ENCODE measurements around the gene HOXA1. TPM values are rescaled to one million over a fixed set of nuclear protein-coding genes. Genes with fewer than 3 reads are reported as not detected.

Gene HOXA1
- total RNA-seq, 1 experiment from 2014 or later: 1.4 TPM

- H2AFZ ChIP-seq (ENCODE audit: low read length): no peak overlapping the region
- DNase-seq: no peak
- no peaks in the 10 kb centered on the region for H4K20me1 ChIP-seq (ENCODE audit: low read length)
- no peaks in the 10 kb centered on the region for H3K9me3 ChIP-seq (ENCODE audit: low read length)
- CTCF ChIA-PET: no interaction called here
- no peak overlapping the region for H3K4me2 ChIP-seq (ENCODE audit: low read length)
- intact Hi-C loops (cut with micrococcal nuclease): no loop called here
- no peak overlapping the region for H3K9ac ChIP-seq (ENCODE audit: low read length)
- peaks cover 26% of the 10 kb centered on the region for H3K79me2 ChIP-seq (ENCODE audit: low read length)
- BruUV-seq (replicated peaks): no TSS peak
- H3K9me2 ChIP-seq (replicated peaks; ENCODE audit: low read length): no peaks in the 10 kb centered on the region
- no peaks in the 10 kb centered on the region for H3K27me3 ChIP-seq (ENCODE audit: low read length)
- no peak for ATAC-seq
- no peak overlapping the region for H3K4me3 ChIP-seq (ENCODE audit: low read length)
- TF ChIP-seq CTCF (conservative IDR thresholded peaks at IDR 0.05; ENCODE audit: low read depth, low read length): no peak
- TF ChIP-seq EZH2 (IDR thresholded peaks at IDR 0.05; ENCODE audit: low read length, unreplicated experiment): no peak
- TF ChIP-seq EZH2phosphoT487 (IDR thresholded peaks at IDR 0.05; ENCODE audit: borderline replicate concordance, low read length): no peak
- POLR2A ChIA-PET (ENCODE audit: unreplicated experiment): no interaction called here
- H3K4me1 ChIP-seq (ENCODE audit: insufficient read depth, low read length): 0 out of 2 replicates have a peak, but pooled peaks cover 10% of the 10 kb centered on the region
- no peaks in the 10 kb centered on the region for H3K36me3 ChIP-seq (ENCODE audit: low read depth, low read length)
- no peaks in the 10 kb centered on the region for H3F3A ChIP-seq (ENCODE audit: low read length, unreplicated experiment)
- H3K27ac ChIP-seq (ENCODE audit: low read length): no peak overlapping the region
Measured at GRCh38 chr7:27124902-27125689, 29.3 kb upstream of the HOXA1 start.

- intact Hi-C loops (cut with micrococcal nuclease): no loop called here
- TF ChIP-seq EZH2phosphoT487 (IDR thresholded peaks at IDR 0.05; ENCODE audit: borderline replicate concordance, low read length): no peak
- no peak for TF ChIP-seq EZH2 (IDR thresholded peaks at IDR 0.05; ENCODE audit: low read length, unreplicated experiment)
- no peak for TF ChIP-seq CTCF (conservative IDR thresholded peaks at IDR 0.05; ENCODE audit: low read depth, low read length)
- H3K4me2 ChIP-seq (ENCODE audit: low read length): no peak overlapping the region
- H3K79me2 ChIP-seq (ENCODE audit: low read length): peaks cover 20% of the 10 kb centered on the region
- H4K20me1 ChIP-seq (ENCODE audit: low read length): no peaks in the 10 kb centered on the region
- no peak overlapping the region for H3K9ac ChIP-seq (ENCODE audit: low read length)
- no peaks in the 10 kb centered on the region for H3K36me3 ChIP-seq (ENCODE audit: low read depth, low read length)
- DNase-seq: no peak
- no peaks in the 10 kb centered on the region for H3F3A ChIP-seq (ENCODE audit: low read length, unreplicated experiment)
- H3K9me2 ChIP-seq (replicated peaks; ENCODE audit: low read length): no peaks in the 10 kb centered on the region
- H3K4me3 ChIP-seq (ENCODE audit: low read length): no peak overlapping the region
- ChIA-PET POLR2A (ENCODE audit: unreplicated experiment) (no interaction called here), CTCF (no interaction called here)
- no peaks in the 10 kb centered on the region for H3K9me3 ChIP-seq (ENCODE audit: low read length)
- no peaks in the 10 kb centered on the region for H3K27me3 ChIP-seq (ENCODE audit: low read length)
- H3K27ac ChIP-seq (ENCODE audit: low read length): no peak overlapping the region
- no peak for ATAC-seq
- no TSS peak for BruUV-seq (replicated peaks)
- no peak overlapping the region for H2AFZ ChIP-seq (ENCODE audit: low read length)
- H3K4me1 ChIP-seq (ENCODE audit: insufficient read depth, low read length): 0 out of 2 replicates have a peak, but pooled peaks cover 4% of the 10 kb centered on the region
Measured at GRCh38 chr7:27124096-27124901, 28.5 kb upstream of the HOXA1 start.

All from PC-3 (cell line).